Measurements from ENCODE around the gene PANK4. TPM values are rescaled to one million over a fixed set of nuclear protein-coding genes. Genes with fewer than 3 reads are reported as not detected.

The PANK4 gene
- polyA plus RNA-seq, 1 experiment: 10.9 TPM

- CTCF ChIA-PET: interaction anchor here (1.0 to 1.6 kb wide), 2 partner anchors 13 to 49 kb away, joined by 3 to 4 read pairs; no protein-coding TSS in a partner anchor
- Histone ChIP-seq H3K4me3 (ENCODE audit: low read depth, low read length) (no peak overlapping the region), H3K27ac (ENCODE audit: low read depth, low read length) (no peak overlapping the region), H3K9me3 (ENCODE audit: control insufficient read depth, insufficient read depth, low read length) (no peaks in the 10 kb centered on the region; the same call in 1 of the 2 replicates), H3K27me3 (ENCODE audit: control insufficient read depth, insufficient read depth, low read length) (peaks cover 24% of the 10 kb centered on the region)
- no peak for DNase-seq (ENCODE audit: low read depth, low spot score)
- TF ChIP-seq, protein P1, sequence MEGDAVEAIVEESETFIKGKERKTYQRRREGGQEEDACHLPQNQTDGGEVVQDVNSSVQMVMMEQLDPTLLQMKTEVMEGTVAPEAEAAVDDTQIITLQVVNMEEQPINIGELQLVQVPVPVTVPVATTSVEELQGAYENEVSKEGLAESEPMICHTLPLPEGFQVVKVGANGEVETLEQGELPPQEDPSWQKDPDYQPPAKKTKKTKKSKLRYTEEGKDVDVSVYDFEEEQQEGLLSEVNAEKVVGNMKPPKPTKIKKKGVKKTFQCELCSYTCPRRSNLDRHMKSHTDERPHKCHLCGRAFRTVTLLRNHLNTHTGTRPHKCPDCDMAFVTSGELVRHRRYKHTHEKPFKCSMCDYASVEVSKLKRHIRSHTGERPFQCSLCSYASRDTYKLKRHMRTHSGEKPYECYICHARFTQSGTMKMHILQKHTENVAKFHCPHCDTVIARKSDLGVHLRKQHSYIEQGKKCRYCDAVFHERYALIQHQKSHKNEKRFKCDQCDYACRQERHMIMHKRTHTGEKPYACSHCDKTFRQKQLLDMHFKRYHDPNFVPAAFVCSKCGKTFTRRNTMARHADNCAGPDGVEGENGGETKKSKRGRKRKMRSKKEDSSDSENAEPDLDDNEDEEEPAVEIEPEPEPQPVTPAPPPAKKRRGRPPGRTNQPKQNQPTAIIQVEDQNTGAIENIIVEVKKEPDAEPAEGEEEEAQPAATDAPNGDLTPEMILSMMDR (IDR thresholded peaks at IDR 0.05; ENCODE audit: low read depth, low read length): no peak
- POLR2A ChIA-PET: interaction anchor here (1.0 to 1.8 kb wide), 2 partner anchors 9 to 51 kb away, joined by 5 to 7 read pairs; partner anchors contain the start of genes PANK4 and PRXL2B
Observed at GRCh38 chr1:2535455-2535854, 9.1 kb upstream of the PANK4 start.

- ChIA-PET POLR2A (interaction anchor here (1.0 to 1.8 kb wide), 2 partner anchors 9 to 51 kb away, joined by 5 to 7 read pairs; partner anchors contain the start of genes PANK4 and PRXL2B), CTCF (interaction anchor here (1.6 kb wide), 1 partner anchor 14 kb away, joined by 4 read pairs; no protein-coding TSS in a partner anchor)
- TF ChIP-seq, protein P1 (IDR thresholded peaks at IDR 0.05; ENCODE audit: low read depth, low read length): no peak
- H3K9me3 ChIP-seq (ENCODE audit: control insufficient read depth, insufficient read depth, low read length): no peaks in the 10 kb centered on the region; the same call in 1 of the 2 replicates
- peaks cover 28% of the 10 kb centered on the region for H3K27me3 ChIP-seq (ENCODE audit: control insufficient read depth, insufficient read depth, low read length)
- no peak overlapping the region for H3K4me3 ChIP-seq (ENCODE audit: low read depth, low read length)
- no peak for DNase-seq (ENCODE audit: low read depth, low spot score)
- peak overlapping the region; percentile 2 for H3K27ac ChIP-seq (ENCODE audit: low read depth, low read length)
Observed at GRCh38 chr1:2534687-2535441, 8.5 kb upstream of the PANK4 start.

GRCh38 chr1:2534315-2534686 lies 7.9 kb upstream of the PANK4 start:
- ChIA-PET CTCF (interaction anchor here (1.6 kb wide), 1 partner anchor 14 kb away, joined by 4 read pairs; no protein-coding TSS in a partner anchor), POLR2A (interaction anchor here (1.8 kb wide), 1 partner anchor 8 kb away, joined by 7 read pairs; the partner anchor contains the start of gene PANK4)
- no peaks in the 10 kb centered on the region; the same call in 1 of the 2 replicates for H3K9me3 ChIP-seq (ENCODE audit: control insufficient read depth, insufficient read depth, low read length)
- no peak for DNase-seq (ENCODE audit: low read depth, low spot score)
- H3K27me3 ChIP-seq (ENCODE audit: control insufficient read depth, insufficient read depth, low read length): peaks cover 31% of the 10 kb centered on the region
- H3K4me3 ChIP-seq (ENCODE audit: low read depth, low read length): no peak overlapping the region
- no peak overlapping the region for H3K27ac ChIP-seq (ENCODE audit: low read depth, low read length)
- TF ChIP-seq, protein P1 (IDR thresholded peaks at IDR 0.05; ENCODE audit: low read depth, low read length): no peak

- TF ChIP-seq, protein P1 (IDR thresholded peaks at IDR 0.05; ENCODE audit: low read depth, low read length): no peak
- no peak overlapping the region for H3K27ac ChIP-seq (ENCODE audit: low read depth, low read length)
- DNase-seq (ENCODE audit: low read depth, low spot score): no peak
- H3K27me3 ChIP-seq (ENCODE audit: control insufficient read depth, insufficient read depth, low read length): peaks cover 32% of the 10 kb centered on the region
- no peak overlapping the region for H3K4me3 ChIP-seq (ENCODE audit: low read depth, low read length)
- no peaks in the 10 kb centered on the region; the same call in 1 of the 2 replicates for H3K9me3 ChIP-seq (ENCODE audit: control insufficient read depth, insufficient read depth, low read length)
- ChIA-PET POLR2A (no interaction called here), CTCF (interaction anchor here (0.6 kb wide), 1 partner anchor 488 kb away, joined by 3 read pairs; no protein-coding TSS in a partner anchor)
Observed at GRCh38 chr1:2533365-2533764, 7.0 kb upstream of the PANK4 start.
